Activated naive CD4-positive, alpha-beta T cell treated with anti-CD3 and anti-CD28 coated beads for 36 hours (primary cell): ENCODE measurements around the gene SLC2A1. TPM values are rescaled to one million over a fixed set of nuclear protein-coding genes. Genes with fewer than 3 reads are reported as not detected.
A peak's percentile ranks its signal among the peaks of the same experiment; 100 is the strongest.

Experiments used
- CTCF ChIA-PET: fragments of 350-600 bp; sonication (Branson Sonifier 250); formaldehyde crosslinking; loops from one replicate; lab custom pipeline; 2021; ENCODE audit warnings: antibody characterized with exemption; lab: Charles Lee
- DNase-seq: peaks from one replicate; pipeline ENCODE4 v3.0.0-alpha.2; 2020
- H3K27ac Mint-ChIP-seq: one replicate; pipeline ENCODE4 v1.8.0; 2021; ENCODE audit warnings: mild to moderate bottlenecking, mixed read lengths
- H3K27me3 Mint-ChIP-seq: one replicate; pipeline ENCODE4 v1.8.0; 2021; ENCODE audit warnings: low read depth, mixed read lengths
- H3K36me3 Mint-ChIP-seq: one replicate; pipeline ENCODE4 v1.8.0; 2021; ENCODE audit warnings: low read depth, mixed read lengths
- H3K4me1 Mint-ChIP-seq: one replicate; pipeline ENCODE4 v1.8.0; 2021; ENCODE audit warnings: low read depth, mixed read lengths
- H3K4me3 Mint-ChIP-seq: one replicate; pipeline ENCODE4 v1.8.0; 2021; ENCODE audit warnings: mild to moderate bottlenecking, moderate library complexity, mixed read lengths
- H3K9me3 Mint-ChIP-seq: one replicate; pipeline ENCODE4 v1.8.0; 2021; ENCODE audit warnings: mixed read lengths
- intact Hi-C: fragments of 100-400 bp; cut with micrococcal nuclease; formaldehyde crosslinking; loops from one replicate; pipeline ENCODE4 v1.15.1; 2023
- total RNA-seq, 2 experiments: library from RNA; stranded (reverse); gene quantifications; one replicate each; pipeline ENCODE4 v1.2.3, GENCODE V29; 2021

The SLC2A1 gene
- total RNA-seq, 2 experiments from 2014 or later: 21.2 to 22.7 TPM

- intact Hi-C loops: loop anchor here (1.0 kb wide), 1 partner anchor 11 kb away; no protein-coding TSS in a partner anchor
- DNase-seq: peak; percentile 42
- H3K9me3 Mint-ChIP-seq: no peaks in the 10 kb centered on the region
- peaks cover 49% of the 10 kb centered on the region for H3K36me3 Mint-ChIP-seq
- CTCF ChIA-PET: interaction anchor here (0.8 to 1.4 kb wide), 3 partner anchors 10 to 130 kb away, joined by 3 read pairs; no protein-coding TSS in a partner anchor
- peaks cover 95% of the 10 kb centered on the region for H3K4me1 Mint-ChIP-seq
- H3K27ac Mint-ChIP-seq: peak overlapping the region; percentile 72
- no peak overlapping the region for H3K4me3 Mint-ChIP-seq
- H3K27me3 Mint-ChIP-seq: no peaks in the 10 kb centered on the region
Observed at GRCh38 chr1:42943166-42943565, 15.5 kb downstream of the SLC2A1 start.

- Mint-ChIP-seq H3K4me1 (peaks cover 97% of the 10 kb centered on the region), H3K9me3 (no peaks in the 10 kb centered on the region), H3K36me3 (peaks cover 49% of the 10 kb centered on the region), H3K27me3 (no peaks in the 10 kb centered on the region), H3K27ac (peak overlapping the region; percentile 72), H3K4me3 (no peak overlapping the region)
- DNase-seq: no peak
- intact Hi-C loops: no loop called here
- CTCF ChIA-PET: no interaction called here
Observed at GRCh38 chr1:42942444-42942843, 16.2 kb downstream of the SLC2A1 start.

- H3K27ac Mint-ChIP-seq: peak overlapping the region; percentile 72
- intact Hi-C loops: no loop called here
- H3K4me1 Mint-ChIP-seq: peaks cover 97% of the 10 kb centered on the region
- CTCF ChIA-PET: interaction anchor here (0.6 to 1.5 kb wide), 2 partner anchors 29 to 150 kb away, joined by 4 to 6 read pairs; no protein-coding TSS in a partner anchor
- H3K27me3 Mint-ChIP-seq: no peaks in the 10 kb centered on the region
- H3K9me3 Mint-ChIP-seq: no peaks in the 10 kb centered on the region
- no peak overlapping the region for H3K4me3 Mint-ChIP-seq
- H3K36me3 Mint-ChIP-seq: peaks cover 55% of the 10 kb centered on the region
- peak; percentile 34 for DNase-seq
Observed at GRCh38 chr1:42941640-42942330, 16.9 kb downstream of the SLC2A1 start.

- Mint-ChIP-seq H3K36me3 (peaks cover 54% of the 10 kb centered on the region), H3K4me1 (peaks cover 97% of the 10 kb centered on the region), H3K27me3 (no peaks in the 10 kb centered on the region), H3K4me3 (no peak overlapping the region), H3K9me3 (no peaks in the 10 kb centered on the region), H3K27ac (peak overlapping the region; percentile 72)
- no peak for DNase-seq
- intact Hi-C loops: no loop called here
- CTCF ChIA-PET: interaction anchor here (0.6 to 1.5 kb wide), 2 partner anchors 28 to 151 kb away, joined by 4 to 6 read pairs; no protein-coding TSS in a partner anchor
Observed at GRCh38 chr1:42940851-42941639, 17.6 kb downstream of the SLC2A1 start.

GRCh38 chr1:42938645-42939615 lies 19.7 kb downstream of the SLC2A1 start:
- intact Hi-C loops: no loop called here
- Mint-ChIP-seq H3K4me1 (peaks cover 95% of the 10 kb centered on the region), H3K4me3 (no peak overlapping the region), H3K27me3 (no peaks in the 10 kb centered on the region), H3K27ac (peak overlapping the region; percentile 75), H3K9me3 (no peaks in the 10 kb centered on the region), H3K36me3 (peaks cover 62% of the 10 kb centered on the region)
- no peak for DNase-seq
- CTCF ChIA-PET: interaction anchor here (0.7 to 2.0 kb wide), 2 partner anchors 16 to 114 kb away, joined by 3 to 5 read pairs; no protein-coding TSS in a partner anchor

- DNase-seq: no peak
- no peaks in the 10 kb centered on the region for H3K27me3 Mint-ChIP-seq
- H3K27ac Mint-ChIP-seq: peak overlapping the region; percentile 75
- intact Hi-C loops: no loop called here
- peaks cover 61% of the 10 kb centered on the region for H3K36me3 Mint-ChIP-seq
- CTCF ChIA-PET: interaction anchor here (1.6 to 2.0 kb wide), 3 partner anchors 15 to 136 kb away, joined by 4 to 8 read pairs (median 5); no protein-coding TSS in a partner anchor
- peaks cover 95% of the 10 kb centered on the region for H3K4me1 Mint-ChIP-seq
- H3K9me3 Mint-ChIP-seq: no peaks in the 10 kb centered on the region
- no peak overlapping the region for H3K4me3 Mint-ChIP-seq
Observed at GRCh38 chr1:42937836-42938644, 20.6 kb downstream of the SLC2A1 start.

- Mint-ChIP-seq H3K36me3 (peaks cover 57% of the 10 kb centered on the region), H3K27ac (peak overlapping the region; percentile 75), H3K4me1 (peaks cover 95% of the 10 kb centered on the region), H3K4me3 (no peak overlapping the region), H3K9me3 (no peaks in the 10 kb centered on the region), H3K27me3 (no peaks in the 10 kb centered on the region)
- peak; percentile 45 for DNase-seq
- intact Hi-C loops: no loop called here
- CTCF ChIA-PET: interaction anchor here (1.6 to 2.0 kb wide), 3 partner anchors 14 to 136 kb away, joined by 4 to 8 read pairs (median 5); no protein-coding TSS in a partner anchor
Observed at GRCh38 chr1:42937141-42937696, 21.4 kb downstream of the SLC2A1 start.

- DNase-seq: peak; percentile 50
- Mint-ChIP-seq H3K27ac (peak overlapping the region; percentile 75), H3K36me3 (peaks cover 52% of the 10 kb centered on the region), H3K27me3 (no peaks in the 10 kb centered on the region), H3K4me1 (peaks cover 95% of the 10 kb centered on the region), H3K4me3 (no peak overlapping the region), H3K9me3 (no peaks in the 10 kb centered on the region)
- CTCF ChIA-PET: interaction anchor here (1.4 to 2.0 kb wide), 6 partner anchors 14 to 137 kb away, joined by 4 to 8 read pairs (median 5); no protein-coding TSS in a partner anchor
- intact Hi-C loops: no loop called here
Observed at GRCh38 chr1:42936309-42937078, 22.2 kb downstream of the SLC2A1 start.

GRCh38 chr1:42935971-42936308 lies 22.7 kb downstream of the SLC2A1 start:
- Mint-ChIP-seq H3K4me1 (peaks cover 95% of the 10 kb centered on the region), H3K36me3 (peaks cover 51% of the 10 kb centered on the region), H3K27me3 (no peaks in the 10 kb centered on the region), H3K4me3 (no peak overlapping the region), H3K27ac (peak overlapping the region; percentile 42), H3K9me3 (no peaks in the 10 kb centered on the region)
- CTCF ChIA-PET: interaction anchor here (0.7 to 1.4 kb wide), 4 partner anchors 9 to 138 kb away, joined by 3 to 5 read pairs (median 4); no protein-coding TSS in a partner anchor
- no peak for DNase-seq
- intact Hi-C loops: no loop called here

- Mint-ChIP-seq H3K4me1 (peaks cover 93% of the 10 kb centered on the region), H3K9me3 (no peaks in the 10 kb centered on the region)
- DNase-seq: no peak
Observed at GRCh38 chr1:42935313-42935895, 23.3 kb downstream of the SLC2A1 start.

More at GRCh38 chr1:42935313-42935895, 23.3 kb downstream of the SLC2A1 start:
- no peaks in the 10 kb centered on the region for H3K27me3 Mint-ChIP-seq
- peaks cover 49% of the 10 kb centered on the region for H3K36me3 Mint-ChIP-seq
- H3K4me3 Mint-ChIP-seq: no peak overlapping the region
- intact Hi-C loops: no loop called here
- peak overlapping the region; percentile 97 for H3K27ac Mint-ChIP-seq
- CTCF ChIA-PET: interaction anchor here (0.7 to 1.4 kb wide), 4 partner anchors 8 to 138 kb away, joined by 3 to 5 read pairs (median 4); no protein-coding TSS in a partner anchor
